ENCODE measurements around the gene NDUFS6.

Gene NDUFS6

GRCh38 chr5:1762883-1763547, 38.2 kb upstream of the NDUFS6 start:
- TF ChIP-seq ZBTB7A (IDR thresholded peaks at IDR 0.05; ENCODE audit: low read depth) (no peak), CREB1 (IDR thresholded peaks at IDR 0.05; ENCODE audit: low read depth) (no peak), NFIC (IDR thresholded peaks at IDR 0.05) (no peak), FOXM1 (IDR thresholded peaks at IDR 0.05; ENCODE audit: borderline replicate concordance, low read depth) (no peak), CEBPB (IDR thresholded peaks at IDR 0.05) (no peak), YY1 (IDR thresholded peaks at IDR 0.05; ENCODE audit: low read depth) (no peak), TAF1 (IDR thresholded peaks at IDR 0.05; ENCODE audit: low read depth) (no peak), TCF12 (IDR thresholded peaks at IDR 0.05; ENCODE audit: low read depth) (no peak), EP300 (IDR thresholded peaks at IDR 0.05; ENCODE audit: borderline replicate concordance) (no peak), REST (IDR thresholded peaks at IDR 0.05; ENCODE audit: low read depth) (no peak)

- TF ChIP-seq RAD21 (IDR thresholded peaks at IDR 0.05; ENCODE audit: low read depth) (peak; percentile 74), TEAD4 (IDR thresholded peaks at IDR 0.05) (no peak)
Measured at GRCh38 chr5:1763548-1763911, 37.7 kb upstream of the NDUFS6 start.

GRCh38 chr5:1763960-1764605, 37.1 kb upstream of the NDUFS6 start:
- TF ChIP-seq NFIC (IDR thresholded peaks at IDR 0.05): no peak
- no peak for TF ChIP-seq EP300 (IDR thresholded peaks at IDR 0.05; ENCODE audit: borderline replicate concordance)
- no peak for TF ChIP-seq EGR1 (IDR thresholded peaks at IDR 0.05)
- no peak for TF ChIP-seq USF1 (IDR thresholded peaks at IDR 0.05)
- TF ChIP-seq TCF12 (IDR thresholded peaks at IDR 0.05; ENCODE audit: low read depth): no peak
- TF ChIP-seq TAF1 (IDR thresholded peaks at IDR 0.05; ENCODE audit: low read depth): no peak
- TF ChIP-seq TEAD4 (IDR thresholded peaks at IDR 0.05): no peak
- TF ChIP-seq ZBTB7A (IDR thresholded peaks at IDR 0.05; ENCODE audit: low read depth): no peak
- TF ChIP-seq MAX (IDR thresholded peaks at IDR 0.05): no peak
- no peak for TF ChIP-seq RAD21 (IDR thresholded peaks at IDR 0.05; ENCODE audit: low read depth)
- TF ChIP-seq REST (IDR thresholded peaks at IDR 0.05; ENCODE audit: low read depth): no peak
- no peak for TF ChIP-seq CEBPB (IDR thresholded peaks at IDR 0.05)
- no peak for TF ChIP-seq CREB1 (IDR thresholded peaks at IDR 0.05; ENCODE audit: low read depth)
- TF ChIP-seq FOXM1 (IDR thresholded peaks at IDR 0.05; ENCODE audit: borderline replicate concordance, low read depth): no peak
- TF ChIP-seq YY1 (IDR thresholded peaks at IDR 0.05; ENCODE audit: low read depth): no peak

- TF ChIP-seq USF1 (IDR thresholded peaks at IDR 0.05) (no peak), TCF12 (IDR thresholded peaks at IDR 0.05; ENCODE audit: low read depth) (no peak), FOXM1 (IDR thresholded peaks at IDR 0.05; ENCODE audit: borderline replicate concordance, low read depth) (no peak), MAX (IDR thresholded peaks at IDR 0.05) (no peak), CREB1 (IDR thresholded peaks at IDR 0.05; ENCODE audit: low read depth) (no peak), EP300 (IDR thresholded peaks at IDR 0.05; ENCODE audit: borderline replicate concordance) (no peak), REST (IDR thresholded peaks at IDR 0.05; ENCODE audit: low read depth) (no peak), CEBPB (IDR thresholded peaks at IDR 0.05) (no peak), TEAD4 (IDR thresholded peaks at IDR 0.05) (no peak), EGR1 (IDR thresholded peaks at IDR 0.05) (no peak), RAD21 (IDR thresholded peaks at IDR 0.05; ENCODE audit: low read depth) (no peak), ZBTB7A (IDR thresholded peaks at IDR 0.05; ENCODE audit: low read depth) (no peak), TAF1 (IDR thresholded peaks at IDR 0.05; ENCODE audit: low read depth) (no peak), NFIC (IDR thresholded peaks at IDR 0.05) (no peak), YY1 (IDR thresholded peaks at IDR 0.05; ENCODE audit: low read depth) (no peak)
Measured at GRCh38 chr5:1764606-1764960, 36.6 kb upstream of the NDUFS6 start.

Measured in Ishikawa (cell line).